ENCODE measurements around the gene ZBTB20. TPM values are rescaled to one million over a fixed set of nuclear protein-coding genes. Genes with fewer than 3 reads are reported as not detected.

The ZBTB20 gene
- total RNA-seq, 1 donor from 2014 or later = 91.2 TPM

- no peak for ATAC-seq (ENCODE audit: low read depth)
- peaks cover 18% of the 10 kb centered on the region for H3K4me1 Mint-ChIP-seq
- no peak overlapping the region for H3K4me3 Mint-ChIP-seq
- TF ChIP-seq, protein P1, sequence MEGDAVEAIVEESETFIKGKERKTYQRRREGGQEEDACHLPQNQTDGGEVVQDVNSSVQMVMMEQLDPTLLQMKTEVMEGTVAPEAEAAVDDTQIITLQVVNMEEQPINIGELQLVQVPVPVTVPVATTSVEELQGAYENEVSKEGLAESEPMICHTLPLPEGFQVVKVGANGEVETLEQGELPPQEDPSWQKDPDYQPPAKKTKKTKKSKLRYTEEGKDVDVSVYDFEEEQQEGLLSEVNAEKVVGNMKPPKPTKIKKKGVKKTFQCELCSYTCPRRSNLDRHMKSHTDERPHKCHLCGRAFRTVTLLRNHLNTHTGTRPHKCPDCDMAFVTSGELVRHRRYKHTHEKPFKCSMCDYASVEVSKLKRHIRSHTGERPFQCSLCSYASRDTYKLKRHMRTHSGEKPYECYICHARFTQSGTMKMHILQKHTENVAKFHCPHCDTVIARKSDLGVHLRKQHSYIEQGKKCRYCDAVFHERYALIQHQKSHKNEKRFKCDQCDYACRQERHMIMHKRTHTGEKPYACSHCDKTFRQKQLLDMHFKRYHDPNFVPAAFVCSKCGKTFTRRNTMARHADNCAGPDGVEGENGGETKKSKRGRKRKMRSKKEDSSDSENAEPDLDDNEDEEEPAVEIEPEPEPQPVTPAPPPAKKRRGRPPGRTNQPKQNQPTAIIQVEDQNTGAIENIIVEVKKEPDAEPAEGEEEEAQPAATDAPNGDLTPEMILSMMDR (IDR thresholded peaks at IDR 0.05) = no peak
- ChIA-PET CTCF (no interaction called here), POLR2A (interaction anchor here (0.7 kb wide), 1 partner anchor 377 kb away, joined by 4 read pairs; no protein-coding TSS in a partner anchor)
- no peak for DNase-seq
- intact Hi-C loops (cut with micrococcal nuclease) = no loop called here
- H3K36me3 Mint-ChIP-seq (ENCODE audit: low read depth) = peaks cover 18% of the 10 kb centered on the region
- peaks cover 3% of the 10 kb centered on the region for H3K9me3 Mint-ChIP-seq
- H3K27ac Mint-ChIP-seq = no peak overlapping the region
- H3K27me3 Mint-ChIP-seq = no peaks in the 10 kb centered on the region
These were observed 580.8 kb downstream of the ZBTB20 start for GRCh38 chr3:114566162-114566755.

DNA sequence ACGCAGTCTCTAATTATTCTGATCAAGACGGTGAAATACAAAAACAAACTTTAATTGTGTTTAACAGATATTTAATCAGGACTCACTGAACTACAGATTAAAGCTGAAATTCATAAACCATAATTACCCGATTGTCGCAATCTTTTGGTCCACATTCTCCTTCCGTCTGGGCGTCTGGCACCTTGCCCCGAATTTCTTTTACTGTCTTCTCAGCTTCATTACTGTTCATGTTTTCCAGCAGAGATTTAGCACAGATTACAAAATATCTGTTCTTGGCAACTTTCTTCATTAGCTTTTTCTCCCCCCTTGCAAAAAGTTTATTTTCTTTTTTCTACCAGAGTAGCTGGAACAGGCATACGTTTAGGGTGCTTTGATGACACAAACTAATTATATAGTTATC, 581.9 kb downstream of the ZBTB20 start:
- H3K4me1 Mint-ChIP-seq = peaks cover 18% of the 10 kb centered on the region
- no peak overlapping the region for H3K4me3 Mint-ChIP-seq
- H3K9me3 Mint-ChIP-seq = peaks cover 3% of the 10 kb centered on the region
- CTCF ChIA-PET = no interaction called here
- ATAC-seq (ENCODE audit: low read depth) = no peak
- H3K27ac Mint-ChIP-seq = no peak overlapping the region
- no peaks in the 10 kb centered on the region for H3K27me3 Mint-ChIP-seq
- TF ChIP-seq, protein P1 (IDR thresholded peaks at IDR 0.05) = no peak
- DNase-seq = no peak
- POLR2A ChIA-PET = no interaction called here
- intact Hi-C loops (cut with micrococcal nuclease) = no loop called here
- H3K36me3 Mint-ChIP-seq (ENCODE audit: low read depth) = peaks cover 18% of the 10 kb centered on the region

GRCh38 chr3:114563720-114564119, 583.4 kb downstream of the ZBTB20 start:
- DNase-seq (no peak), ATAC-seq (ENCODE audit: low read depth) (no peak)
- TF ChIP-seq, protein P1 (IDR thresholded peaks at IDR 0.05) = no peak
- Mint-ChIP-seq H3K9me3 (peaks cover 3% of the 10 kb centered on the region), H3K27ac (no peak overlapping the region), H3K27me3 (no peaks in the 10 kb centered on the region), H3K4me3 (no peak overlapping the region), H3K36me3 (ENCODE audit: low read depth) (peaks cover 18% of the 10 kb centered on the region), H3K4me1 (peaks cover 18% of the 10 kb centered on the region)
- POLR2A ChIA-PET = no interaction called here
- CTCF ChIA-PET = no interaction called here
- intact Hi-C loops (cut with micrococcal nuclease) = no loop called here

DNA sequence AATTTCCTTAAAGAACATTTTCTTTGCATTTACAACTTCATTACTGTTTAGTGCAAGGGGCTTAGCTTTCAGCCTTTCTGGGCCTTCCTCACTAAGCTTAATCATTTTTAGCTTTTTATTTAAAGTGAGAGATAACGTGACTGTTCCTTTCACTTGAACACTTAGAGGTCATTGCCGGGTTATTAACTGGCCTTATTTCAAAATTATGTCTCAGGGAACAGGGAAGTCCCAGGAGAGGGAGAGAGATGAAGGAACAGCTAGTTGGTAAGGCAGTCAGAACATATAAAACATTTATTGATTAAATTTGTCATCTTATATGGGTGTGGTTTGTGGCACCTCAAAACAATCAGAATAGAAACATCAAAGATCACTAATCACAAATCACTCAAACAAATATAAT, 584.5 kb downstream of the ZBTB20 start:
- H3K4me1 Mint-ChIP-seq = peaks cover 17% of the 10 kb centered on the region
- no peaks in the 10 kb centered on the region for H3K27me3 Mint-ChIP-seq
- H3K27ac Mint-ChIP-seq = no peak overlapping the region
- intact Hi-C loops (cut with micrococcal nuclease) = no loop called here
- ChIA-PET POLR2A (no interaction called here), CTCF (no interaction called here)
- no peak overlapping the region for H3K4me3 Mint-ChIP-seq
- peaks cover 18% of the 10 kb centered on the region for H3K36me3 Mint-ChIP-seq (ENCODE audit: low read depth)
- TF ChIP-seq, protein P1 (IDR thresholded peaks at IDR 0.05) = no peak
- H3K9me3 Mint-ChIP-seq = peaks cover 3% of the 10 kb centered on the region
- ATAC-seq (ENCODE audit: low read depth) (no peak), DNase-seq (no peak)

- ChIA-PET CTCF (no interaction called here), POLR2A (no interaction called here)
- H3K9me3 Mint-ChIP-seq = no peaks in the 10 kb centered on the region
- no peak overlapping the region for H3K27ac Mint-ChIP-seq
- intact Hi-C loops (cut with micrococcal nuclease) = no loop called here
- DNase-seq = no peak
- no peaks in the 10 kb centered on the region for H3K27me3 Mint-ChIP-seq
- no peaks in the 10 kb centered on the region for H3K4me1 Mint-ChIP-seq
- TF ChIP-seq, protein P1 (IDR thresholded peaks at IDR 0.05) = no peak
- no peak for ATAC-seq (ENCODE audit: low read depth)
- peaks cover 2% of the 10 kb centered on the region for H3K36me3 Mint-ChIP-seq (ENCODE audit: low read depth)
- no peak overlapping the region for H3K4me3 Mint-ChIP-seq
These were observed 588.8 kb downstream of the ZBTB20 start for GRCh38 chr3:114558271-114558670.
